SK-N-SH treated with all-trans-retinoic acid at 6 μM for 48 hours (cell line): ENCODE results near the gene OR10J4.

Source experiments
- ATAC-seq: fragments of 200-7000 bp; cut with Tn5 transposase; 3 replicates; pipeline ENCODE4 v1.9.1; 2020; ENCODE audit warnings: mild to moderate bottlenecking, moderate library complexity
- ARNTL ChIP-seq: fragments of 450-650 bp; formaldehyde crosslinking; IDR thresholded peaks from 2 replicates; pipeline ENCODE4 v1.5.0; 2020; ENCODE audit warnings: low read depth, mild to moderate bottlenecking, moderate library complexity, borderline replicate concordance
- BACH2 ChIP-seq: fragments of 250-450 bp; sonication (Bioruptor Pico); IDR thresholded peaks from 2 replicates; pipeline ENCODE4 v1.9.0; 2021; ENCODE audit warnings: mild to moderate bottlenecking, borderline replicate concordance
- CSDC2 ChIP-seq: fragments of 250-450 bp; sonication (Bioruptor Pico); IDR thresholded peaks from 2 replicates; pipeline ENCODE4 v1.5.0; 2020; ENCODE audit warnings: mild to moderate bottlenecking, moderate library complexity
- ESRRG ChIP-seq: fragments of 250-450 bp; sonication (Bioruptor Pico); IDR thresholded peaks from 2 replicates; pipeline ENCODE4 v1.6.1; 2021; ENCODE audit warnings: mild to moderate bottlenecking
- GLIS3 ChIP-seq: fragments of 250-450 bp; sonication (Bioruptor Pico); IDR thresholded peaks from 2 replicates; pipeline ENCODE4 v1.5.0; 2020; ENCODE audit warnings: mild to moderate bottlenecking, moderate library complexity
- OSR1 ChIP-seq: fragments of 250-450 bp; sonication (Bioruptor Pico); IDR thresholded peaks from 2 replicates; pipeline ENCODE4 v1.8.0; 2022; ENCODE audit warnings: moderate library complexity, mild to moderate bottlenecking, inconsistent platforms
- PPARA ChIP-seq: fragments of 250-450 bp; sonication (Bioruptor Pico); IDR thresholded peaks from 2 replicates; pipeline ENCODE4 v1.5.0; 2020; ENCODE audit warnings: mild to moderate bottlenecking, borderline replicate concordance
- RARB ChIP-seq: fragments of 250-450 bp; sonication (Bioruptor Pico); IDR thresholded peaks from 2 replicates; pipeline ENCODE4 v1.8.0; 2021; ENCODE audit warnings: mild to moderate bottlenecking, moderate library complexity
- TCF4 ChIP-seq: fragments of 250-450 bp; sonication (Bioruptor Pico); IDR thresholded peaks from 2 replicates; pipeline ENCODE4 v1.8.0; 2021; ENCODE audit warnings: mild to moderate bottlenecking, moderate library complexity, borderline replicate concordance
- TOX ChIP-seq: fragments of 250-450 bp; sonication (Bioruptor Pico); IDR thresholded peaks from 2 replicates; pipeline ENCODE4 v1.8.0; 2021; ENCODE audit warnings: mild to moderate bottlenecking, moderate library complexity, borderline replicate concordance
- ZFP3 ChIP-seq: fragments of 250-450 bp; sonication (Bioruptor Pico); IDR thresholded peaks from 2 replicates; pipeline ENCODE4 v1.5.0; 2020; ENCODE audit warnings: mild to moderate bottlenecking, moderate library complexity
- ZFP30 ChIP-seq: fragments of 450-650 bp; formaldehyde crosslinking; IDR thresholded peaks from 2 replicates; pipeline ENCODE4 v1.5.0; 2022; ENCODE audit warnings: mild to moderate bottlenecking, moderate library complexity
- ZNF565 ChIP-seq: fragments of 450-650 bp; formaldehyde crosslinking; conservative IDR thresholded peaks from 2 replicates; pipeline ENCODE4 v1.5.0; 2020; ENCODE audit warnings: low read depth, mild to moderate bottlenecking, moderate library complexity
- ZNF70 ChIP-seq: fragments of 450-650 bp; formaldehyde crosslinking; IDR thresholded peaks from 2 replicates; pipeline ENCODE4 v1.5.0; 2020; ENCODE audit warnings: mild to moderate bottlenecking, moderate library complexity
- ZNF8 ChIP-seq: fragments of 450-650 bp; formaldehyde crosslinking; IDR thresholded peaks from 2 replicates; pipeline ENCODE4 v1.5.0; 2020; ENCODE audit warnings: mild to moderate bottlenecking, moderate library complexity
- TF ChIP-seq, protein P1 (sequence below): fragments of 250-450 bp; sonication (Bioruptor Pico); IDR thresholded peaks from 2 replicates; pipeline ENCODE4 v1.5.1; 2020; ENCODE audit warnings: low read depth, mild to moderate bottlenecking, moderate library complexity
- TF ChIP-seq, protein P2 (sequence below): fragments of 250-450 bp; sonication (Bioruptor Pico); IDR thresholded peaks from 2 replicates; pipeline ENCODE4 v1.5.1; 2021; ENCODE audit warnings: mild to moderate bottlenecking, moderate library complexity
- TF ChIP-seq, protein P3 (sequence below): fragments of 250-450 bp; sonication (Bioruptor Pico); IDR thresholded peaks from 2 replicates; pipeline ENCODE4 v1.8.0; 2020; ENCODE audit warnings: mild to moderate bottlenecking, moderate library complexity, borderline replicate concordance
- TF ChIP-seq, protein P4 (sequence below): fragments of 250-450 bp; sonication (Bioruptor Pico); IDR thresholded peaks from 2 replicates; pipeline ENCODE4 v1.5.0; 2020; ENCODE audit warnings: mild to moderate bottlenecking, moderate library complexity
- TF ChIP-seq, protein P5 (sequence below): fragments of 250-450 bp; sonication (Bioruptor Pico); IDR thresholded peaks from 2 replicates; pipeline ENCODE4 v1.8.0; 2021; ENCODE audit warnings: low read depth, mild to moderate bottlenecking, moderate library complexity, borderline replicate concordance

OR10J4 gene

DNA sequence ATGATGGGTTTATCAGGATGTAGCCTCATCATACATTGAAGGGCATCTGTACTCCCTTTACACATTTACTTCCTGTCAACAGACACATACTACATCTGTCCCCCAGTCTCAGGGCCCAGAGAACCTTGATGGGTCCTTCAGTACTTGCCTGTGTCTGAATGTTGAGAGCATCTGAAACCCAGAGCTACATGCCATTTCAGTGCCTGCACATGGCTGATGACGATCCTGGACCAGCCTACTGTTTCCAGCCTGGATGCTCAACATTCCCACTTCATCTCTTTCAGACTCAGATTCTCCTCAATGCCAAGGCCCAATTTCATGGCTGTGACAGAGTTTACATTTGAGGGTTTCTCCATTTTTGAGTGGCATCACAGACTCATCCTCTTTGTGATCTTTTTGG, at the start of gene OR10J4:
OR10J4 (plus strand) TSS at position 301 of the 400 bp plus-strand sequence.
- no peak for ATAC-seq
- no peak for TF ChIP-seq TCF4
- TF ChIP-seq PPARA (CRISPR knock-in tag) = no peak
- no peak for TF ChIP-seq ESRRG
- TF ChIP-seq RARB (CRISPR knock-in tag) = no peak
- TF ChIP-seq ZNF70 (CRISPR knock-in tag) = no peak
- TF ChIP-seq GLIS3 (CRISPR knock-in tag) = no peak
- no peak for TF ChIP-seq TOX (CRISPR knock-in tag)
- no peak for TF ChIP-seq ZFP30 (CRISPR knock-in tag)
- TF ChIP-seq, protein P1, sequence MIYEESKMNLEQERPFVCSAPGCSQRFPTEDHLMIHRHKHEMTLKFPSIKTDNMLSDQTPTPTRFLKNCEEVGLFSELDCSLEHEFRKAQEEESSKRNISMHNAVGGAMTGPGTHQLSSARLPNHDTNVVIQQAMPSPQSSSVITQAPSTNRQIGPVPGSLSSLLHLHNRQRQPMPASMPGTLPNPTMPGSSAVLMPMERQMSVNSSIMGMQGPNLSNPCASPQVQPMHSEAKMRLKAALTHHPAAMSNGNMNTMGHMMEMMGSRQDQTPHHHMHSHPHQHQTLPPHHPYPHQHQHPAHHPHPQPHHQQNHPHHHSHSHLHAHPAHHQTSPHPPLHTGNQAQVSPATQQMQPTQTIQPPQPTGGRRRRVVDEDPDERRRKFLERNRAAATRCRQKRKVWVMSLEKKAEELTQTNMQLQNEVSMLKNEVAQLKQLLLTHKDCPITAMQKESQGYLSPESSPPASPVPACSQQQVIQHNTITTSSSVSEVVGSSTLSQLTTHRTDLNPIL (CRISPR knock-in tag) = no peak
- TF ChIP-seq, protein P2, sequence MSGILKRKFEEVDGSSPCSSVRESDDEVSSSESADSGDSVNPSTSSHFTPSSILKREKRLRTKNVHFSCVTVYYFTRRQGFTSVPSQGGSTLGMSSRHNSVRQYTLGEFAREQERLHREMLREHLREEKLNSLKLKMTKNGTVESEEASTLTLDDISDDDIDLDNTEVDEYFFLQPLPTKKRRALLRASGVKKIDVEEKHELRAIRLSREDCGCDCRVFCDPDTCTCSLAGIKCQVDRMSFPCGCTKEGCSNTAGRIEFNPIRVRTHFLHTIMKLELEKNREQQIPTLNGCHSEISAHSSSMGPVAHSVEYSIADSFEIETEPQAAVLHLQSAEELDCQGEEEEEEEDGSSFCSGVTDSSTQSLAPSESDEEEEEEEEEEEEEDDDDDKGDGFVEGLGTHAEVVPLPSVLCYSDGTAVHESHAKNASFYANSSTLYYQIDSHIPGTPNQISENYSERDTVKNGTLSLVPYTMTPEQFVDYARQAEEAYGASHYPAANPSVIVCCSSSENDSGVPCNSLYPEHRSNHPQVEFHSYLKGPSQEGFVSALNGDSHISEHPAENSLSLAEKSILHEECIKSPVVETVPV (CRISPR knock-in tag) = no peak
- no peak for TF ChIP-seq ARNTL
- TF ChIP-seq ZFP3 (CRISPR knock-in tag) = no peak
- TF ChIP-seq, protein P3, sequence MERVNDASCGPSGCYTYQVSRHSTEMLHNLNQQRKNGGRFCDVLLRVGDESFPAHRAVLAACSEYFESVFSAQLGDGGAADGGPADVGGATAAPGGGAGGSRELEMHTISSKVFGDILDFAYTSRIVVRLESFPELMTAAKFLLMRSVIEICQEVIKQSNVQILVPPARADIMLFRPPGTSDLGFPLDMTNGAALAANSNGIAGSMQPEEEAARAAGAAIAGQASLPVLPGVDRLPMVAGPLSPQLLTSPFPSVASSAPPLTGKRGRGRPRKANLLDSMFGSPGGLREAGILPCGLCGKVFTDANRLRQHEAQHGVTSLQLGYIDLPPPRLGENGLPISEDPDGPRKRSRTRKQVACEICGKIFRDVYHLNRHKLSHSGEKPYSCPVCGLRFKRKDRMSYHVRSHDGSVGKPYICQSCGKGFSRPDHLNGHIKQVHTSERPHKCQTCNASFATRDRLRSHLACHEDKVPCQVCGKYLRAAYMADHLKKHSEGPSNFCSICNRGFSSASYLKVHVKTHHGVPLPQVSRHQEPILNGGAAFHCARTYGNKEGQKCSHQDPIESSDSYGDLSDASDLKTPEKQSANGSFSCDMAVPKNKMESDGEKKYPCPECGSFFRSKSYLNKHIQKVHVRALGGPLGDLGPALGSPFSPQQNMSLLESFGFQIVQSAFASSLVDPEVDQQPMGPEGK = no peak
- no peak for TF ChIP-seq ZNF565
- TF ChIP-seq, all 23 proteins: peak for 0

DNA sequence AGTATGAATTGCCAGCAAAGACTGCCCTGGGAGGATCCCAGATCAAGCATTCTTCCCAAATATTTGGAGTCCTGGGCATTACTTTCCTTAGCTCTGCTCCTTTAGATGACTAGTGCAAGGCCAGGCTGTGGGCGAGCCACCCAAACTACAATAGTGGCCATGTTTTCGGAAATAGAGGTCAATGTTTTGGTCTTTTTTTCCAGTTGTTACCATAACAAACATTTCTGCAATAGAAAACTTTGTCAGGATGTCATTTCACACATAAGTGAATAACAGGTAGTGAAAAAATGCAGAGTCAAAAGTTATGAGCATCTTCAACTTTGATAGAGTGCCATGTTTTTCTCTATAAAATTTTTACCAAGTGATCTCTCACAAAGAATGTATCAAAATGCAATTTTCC, 25.2 kb upstream of the OR10J4 start:
- no peak for ATAC-seq
- TF ChIP-seq, protein P4, sequence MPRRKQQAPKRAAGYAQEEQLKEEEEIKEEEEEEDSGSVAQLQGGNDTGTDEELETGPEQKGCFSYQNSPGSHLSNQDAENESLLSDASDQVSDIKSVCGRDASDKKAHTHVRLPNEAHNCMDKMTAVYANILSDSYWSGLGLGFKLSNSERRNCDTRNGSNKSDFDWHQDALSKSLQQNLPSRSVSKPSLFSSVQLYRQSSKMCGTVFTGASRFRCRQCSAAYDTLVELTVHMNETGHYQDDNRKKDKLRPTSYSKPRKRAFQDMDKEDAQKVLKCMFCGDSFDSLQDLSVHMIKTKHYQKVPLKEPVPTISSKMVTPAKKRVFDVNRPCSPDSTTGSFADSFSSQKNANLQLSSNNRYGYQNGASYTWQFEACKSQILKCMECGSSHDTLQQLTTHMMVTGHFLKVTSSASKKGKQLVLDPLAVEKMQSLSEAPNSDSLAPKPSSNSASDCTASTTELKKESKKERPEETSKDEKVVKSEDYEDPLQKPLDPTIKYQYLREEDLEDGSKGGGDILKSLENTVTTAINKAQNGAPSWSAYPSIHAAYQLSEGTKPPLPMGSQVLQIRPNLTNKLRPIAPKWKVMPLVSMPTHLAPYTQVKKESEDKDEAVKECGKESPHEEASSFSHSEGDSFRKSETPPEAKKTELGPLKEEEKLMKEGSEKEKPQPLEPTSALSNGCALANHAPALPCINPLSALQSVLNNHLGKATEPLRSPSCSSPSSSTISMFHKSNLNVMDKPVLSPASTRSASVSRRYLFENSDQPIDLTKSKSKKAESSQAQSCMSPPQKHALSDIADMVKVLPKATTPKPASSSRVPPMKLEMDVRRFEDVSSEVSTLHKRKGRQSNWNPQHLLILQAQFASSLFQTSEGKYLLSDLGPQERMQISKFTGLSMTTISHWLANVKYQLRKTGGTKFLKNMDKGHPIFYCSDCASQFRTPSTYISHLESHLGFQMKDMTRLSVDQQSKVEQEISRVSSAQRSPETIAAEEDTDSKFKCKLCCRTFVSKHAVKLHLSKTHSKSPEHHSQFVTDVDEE (CRISPR knock-in tag) = no peak
- TF ChIP-seq, protein P3 = no peak
- TF ChIP-seq ZNF8 (CRISPR knock-in tag) (no peak), ZNF565 (no peak), ARNTL (no peak), ZFP30 (CRISPR knock-in tag) (no peak), CSDC2 (CRISPR knock-in tag) (no peak), GLIS3 (CRISPR knock-in tag) (no peak), OSR1 (CRISPR knock-in tag) (no peak), ZNF70 (CRISPR knock-in tag) (no peak), BACH2 (CRISPR knock-in tag) (no peak), TOX (CRISPR knock-in tag) (no peak)
- TF ChIP-seq, protein P1 (CRISPR knock-in tag) = no peak
- TF ChIP-seq, protein P5, sequence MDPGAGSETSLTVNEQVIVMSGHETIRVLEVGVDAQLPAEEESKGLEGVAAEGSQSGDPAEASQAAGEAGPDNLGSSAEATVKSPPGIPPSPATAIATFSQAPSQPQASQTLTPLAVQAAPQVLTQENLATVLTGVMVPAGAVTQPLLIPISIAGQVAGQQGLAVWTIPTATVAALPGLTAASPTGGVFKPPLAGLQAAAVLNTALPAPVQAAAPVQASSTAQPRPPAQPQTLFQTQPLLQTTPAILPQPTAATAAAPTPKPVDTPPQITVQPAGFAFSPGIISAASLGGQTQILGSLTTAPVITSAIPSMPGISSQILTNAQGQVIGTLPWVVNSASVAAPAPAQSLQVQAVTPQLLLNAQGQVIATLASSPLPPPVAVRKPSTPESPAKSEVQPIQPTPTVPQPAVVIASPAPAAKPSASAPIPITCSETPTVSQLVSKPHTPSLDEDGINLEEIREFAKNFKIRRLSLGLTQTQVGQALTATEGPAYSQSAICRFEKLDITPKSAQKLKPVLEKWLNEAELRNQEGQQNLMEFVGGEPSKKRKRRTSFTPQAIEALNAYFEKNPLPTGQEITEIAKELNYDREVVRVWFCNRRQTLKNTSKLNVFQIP (CRISPR knock-in tag) = no peak
